GM19438 (cell line): ENCODE data around the gene POTEF.
"Not testable (repeated sequence)": the region's sequence is repeated elsewhere in the genome, so short reads cannot be mapped to it uniquely, and the experiment has no call there.

Source experiments
- ATAC-seq: cut with Tn5 transposase; IDR thresholded peaks from one replicate; pipeline ENCODE4 v1.9.1; 2021; ENCODE audit warnings: low read depth; ENCODE audit not compliant: unreplicated experiment

The POTEF gene

DNA sequence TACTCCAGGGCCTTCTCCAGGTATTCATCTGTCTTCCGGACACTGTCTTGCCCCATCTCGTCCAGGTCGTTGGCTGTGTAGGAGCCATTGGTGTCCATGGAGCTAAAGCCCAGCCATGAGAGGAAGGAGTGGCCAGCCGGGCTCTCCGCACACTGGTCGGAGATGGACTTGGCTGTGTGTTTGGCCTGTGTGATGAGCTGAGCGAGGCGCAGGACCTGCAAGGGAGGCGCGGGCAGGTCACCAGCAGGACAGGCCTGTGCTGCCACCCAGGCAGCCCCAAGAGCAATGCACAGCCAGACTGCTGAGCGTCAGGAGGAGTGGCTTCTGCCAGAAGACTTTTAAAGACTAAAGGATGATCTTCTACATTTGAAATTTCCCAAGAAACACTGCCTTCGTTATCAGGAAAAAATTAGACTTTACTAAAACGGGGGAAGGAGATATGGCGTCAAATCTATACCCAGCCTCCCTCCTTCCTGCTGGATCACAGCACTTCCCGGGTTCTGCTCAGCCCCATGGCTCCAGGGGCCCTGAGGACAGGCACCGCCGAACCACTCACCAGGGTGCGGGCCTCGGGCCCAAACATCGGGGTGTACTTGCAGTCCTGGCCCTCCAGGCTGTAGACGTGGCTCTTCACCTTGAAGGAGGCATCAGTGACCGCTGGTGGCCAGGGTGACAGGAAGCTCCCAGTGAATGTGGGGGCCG is 24.9 kb upstream of the POTEF start:
- not testable (repeated sequence) for ATAC-seq

DNA sequence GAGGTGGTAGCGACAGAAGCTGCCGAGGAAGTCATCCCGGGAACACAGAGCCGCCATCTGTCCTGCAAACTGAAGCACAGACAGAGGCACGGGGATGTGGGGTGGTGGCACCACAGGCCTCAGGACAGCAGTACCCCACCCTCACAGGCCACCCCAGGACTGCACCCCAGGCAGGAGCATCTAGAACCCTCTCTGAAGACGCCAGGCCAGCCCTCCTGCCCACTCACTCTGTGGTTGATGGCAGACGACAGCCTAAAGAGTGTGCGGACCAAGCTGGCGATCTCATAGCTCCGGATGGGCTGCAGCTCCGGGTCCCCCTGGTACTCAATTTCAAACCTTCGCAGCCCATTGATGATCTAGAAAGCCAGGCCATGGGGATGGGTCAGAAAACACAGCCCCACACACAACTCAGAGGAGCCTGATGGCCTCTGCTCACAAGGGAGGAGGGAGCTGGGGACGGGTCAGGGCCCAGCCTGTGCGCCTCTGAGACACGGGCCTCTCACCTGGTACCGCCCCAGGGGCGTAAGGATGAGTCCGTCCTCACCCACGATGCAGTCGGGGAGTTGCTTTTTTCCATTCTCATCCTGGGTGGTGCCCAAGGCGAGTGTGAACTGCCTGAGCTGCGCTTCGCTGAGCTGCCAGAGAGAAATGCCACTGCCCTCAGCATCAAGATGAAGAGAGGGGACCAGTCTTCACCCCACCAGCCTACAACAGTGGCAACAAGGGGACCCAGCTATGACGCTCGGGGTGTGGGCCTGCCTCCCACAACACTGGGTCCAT is 24.0 kb upstream of the POTEF start:
- ATAC-seq, result no peak

DNA sequence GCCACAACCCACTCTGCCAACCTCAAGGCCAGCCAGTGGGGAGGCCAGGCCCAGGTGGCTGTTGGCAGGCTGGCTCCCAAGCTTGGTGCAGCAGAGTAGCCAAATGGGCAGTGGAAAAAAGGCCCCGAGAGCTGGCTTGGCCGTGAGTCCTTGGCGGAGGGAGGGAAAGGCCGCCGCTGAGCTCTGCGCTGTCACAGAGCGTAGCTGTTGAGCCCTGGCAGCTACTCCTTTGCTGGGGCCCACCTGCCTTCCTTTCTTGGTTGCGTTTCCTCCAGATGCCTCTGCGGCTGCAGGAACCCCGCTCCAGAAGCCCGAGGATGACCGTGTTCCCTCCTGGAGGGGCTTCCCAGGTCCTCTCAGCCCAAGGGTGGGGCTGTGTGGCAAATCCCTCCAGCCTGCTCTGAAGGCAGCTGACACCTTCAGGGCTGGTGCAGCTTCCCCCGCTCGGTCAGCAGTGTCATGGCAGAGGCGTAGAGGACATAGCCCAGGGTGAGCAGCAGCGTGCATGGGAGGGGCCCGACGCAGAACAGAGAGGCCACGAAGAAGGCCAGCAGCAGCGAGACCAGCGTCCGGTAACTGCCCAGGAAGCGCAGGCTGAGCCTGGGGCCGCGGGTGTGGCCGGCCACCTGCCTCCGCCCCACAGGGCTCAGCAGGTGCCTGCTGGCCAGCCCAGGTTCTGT is 23.3 kb upstream of the POTEF start:
- ATAC-seq, result not testable (repeated sequence)

DNA sequence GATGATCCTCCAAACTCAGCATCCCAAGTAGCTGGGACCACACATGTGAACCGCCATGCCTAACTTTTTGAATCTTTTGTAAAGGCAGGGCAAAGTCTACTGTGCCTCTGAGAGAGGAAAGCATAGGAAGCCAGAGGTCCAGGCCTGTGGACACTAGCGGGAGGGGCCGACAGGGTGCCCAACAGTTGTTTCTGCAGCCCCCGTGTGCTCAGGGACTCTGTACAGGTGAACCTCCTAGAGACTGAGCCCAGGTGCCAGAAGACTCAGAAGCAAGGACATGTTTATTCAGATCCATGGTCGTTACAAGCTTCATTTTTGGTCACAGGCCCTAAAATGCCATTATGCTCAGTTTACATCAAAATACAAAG is 22.1 kb upstream of the POTEF start:
- not testable (repeated sequence) for ATAC-seq

DNA sequence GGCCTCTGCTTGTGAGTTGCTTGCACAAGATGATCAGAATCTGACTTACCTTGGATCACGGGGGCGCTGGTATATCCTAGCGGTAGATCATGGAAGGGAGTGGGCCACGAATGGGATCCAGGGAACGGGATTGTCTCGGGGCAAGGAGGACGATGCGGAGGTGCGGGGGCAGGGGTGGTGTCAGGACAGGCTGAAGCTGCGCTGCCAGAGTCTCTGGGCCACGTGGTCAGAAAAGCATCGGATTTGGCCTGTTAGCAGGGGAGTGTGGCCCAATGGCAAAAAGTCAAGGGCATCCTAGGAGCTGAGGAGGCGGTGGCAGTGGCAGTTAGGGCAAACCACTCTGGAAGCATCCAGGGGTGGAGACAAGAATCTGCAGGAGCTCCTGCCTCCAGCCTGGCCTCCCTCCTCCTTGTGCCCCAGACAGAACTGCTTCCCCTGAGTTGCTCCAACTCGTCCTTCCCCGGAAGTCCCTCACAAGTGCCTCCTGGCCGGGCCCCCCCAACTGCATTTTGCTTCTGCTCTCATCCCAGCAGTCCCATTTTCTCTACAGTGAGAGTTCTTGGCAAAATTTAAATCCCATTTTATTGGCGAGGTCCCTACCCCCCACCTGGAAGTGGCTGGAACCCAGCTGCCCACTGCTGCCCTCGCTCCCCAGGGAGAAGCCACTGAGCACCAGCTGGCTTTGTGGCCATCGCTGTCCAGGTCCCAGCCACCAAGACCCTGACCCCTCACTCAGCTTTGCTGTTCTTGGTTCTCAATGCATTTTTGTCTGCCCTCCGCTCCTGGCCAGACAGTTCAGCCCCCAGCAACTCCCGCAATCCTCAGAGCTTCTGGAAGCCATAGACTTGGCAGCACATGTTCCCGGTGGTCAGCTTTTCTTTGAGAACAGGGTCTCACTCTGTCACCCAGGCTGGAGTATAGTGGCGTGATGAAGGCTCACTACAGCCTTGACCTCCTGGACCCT is 21.4 kb upstream of the POTEF start:
- no peak for ATAC-seq

DNA sequence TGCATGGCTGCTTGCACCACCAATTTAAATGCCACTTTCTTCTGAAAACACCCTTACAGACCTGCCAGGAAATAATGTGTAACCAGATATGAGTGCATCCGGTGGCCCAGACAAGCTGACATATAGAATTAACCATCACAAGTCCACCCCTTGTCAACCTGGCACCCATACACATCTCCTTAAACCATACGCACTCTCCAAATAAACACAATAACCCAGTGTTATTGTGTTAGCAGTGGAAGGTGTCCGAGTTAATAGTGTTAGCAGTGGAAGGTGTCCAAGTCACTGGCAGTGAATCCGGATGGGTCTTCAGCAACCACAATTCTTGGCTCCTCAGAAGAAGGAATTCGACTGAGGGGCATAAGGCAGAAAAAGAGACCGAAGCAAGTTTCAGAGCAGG is 19.5 kb upstream of the POTEF start:
- not testable (repeated sequence) for ATAC-seq

DNA sequence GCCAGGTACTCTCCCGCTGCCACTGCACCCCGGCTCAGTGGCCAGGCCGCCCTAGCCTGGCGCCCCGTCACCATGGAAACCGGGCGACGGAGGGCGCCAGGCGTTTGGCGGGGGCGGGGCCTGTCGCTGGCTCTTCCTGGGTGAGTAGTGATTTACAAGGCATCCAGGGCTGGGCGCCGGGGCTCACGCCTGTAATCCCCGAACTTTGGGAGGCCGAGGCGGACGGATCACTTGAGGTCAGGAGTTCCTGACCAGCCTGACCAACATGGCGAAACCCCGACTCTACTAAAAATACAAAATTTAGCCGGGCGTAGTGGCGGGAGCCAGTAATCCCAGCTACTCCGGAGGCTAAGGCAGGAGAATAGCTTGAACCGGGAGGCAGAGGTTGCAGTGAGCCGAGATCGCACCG is 16.0 kb upstream of the POTEF start, which contains the start of gene CCDC74B:
TSS of gene CCDC74B (minus strand) at position 107 of the 409 bp plus-strand sequence. CDS start 116 bp downstream, outside the sequence.
- peak; percentile 90 for ATAC-seq

DNA sequence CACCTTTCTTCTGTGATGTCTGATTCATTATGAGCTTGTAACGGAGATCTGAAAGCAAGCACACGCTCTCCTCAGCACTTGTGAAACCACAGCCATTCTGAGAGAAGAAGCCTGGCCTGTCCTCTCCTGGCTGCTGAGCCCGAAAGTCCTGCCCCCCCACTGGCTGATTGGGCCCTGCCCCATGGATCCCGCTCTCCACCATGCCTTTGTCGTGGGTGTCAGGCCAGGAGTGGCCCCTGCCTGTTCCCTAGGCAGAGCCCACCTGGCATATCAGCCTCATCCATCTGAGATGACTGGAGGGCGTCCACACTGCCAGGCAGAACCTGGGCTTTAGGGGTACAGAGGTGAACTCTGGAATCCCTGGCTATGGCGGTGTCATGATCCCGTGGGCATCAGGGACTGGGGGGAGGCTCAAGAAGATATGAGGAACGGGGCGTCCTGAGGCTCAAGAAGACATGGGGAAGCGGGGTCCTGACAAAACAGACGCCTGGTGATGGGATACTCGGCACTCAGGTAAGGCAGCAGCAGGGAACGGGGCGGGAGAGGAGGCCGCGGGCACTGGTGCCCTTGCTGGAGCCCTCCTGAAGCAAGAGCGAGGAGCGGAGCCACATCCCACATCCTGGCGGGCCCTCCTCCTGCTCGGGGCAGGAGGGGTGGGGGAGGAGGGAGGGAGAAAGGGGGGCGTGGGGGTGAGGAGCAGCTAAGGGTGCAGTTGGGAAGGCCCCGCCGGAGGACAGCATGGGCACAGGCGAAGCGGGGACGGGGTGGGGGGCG is 14.4 kb upstream of the POTEF start:
- ATAC-seq, result not testable (repeated sequence)

DNA sequence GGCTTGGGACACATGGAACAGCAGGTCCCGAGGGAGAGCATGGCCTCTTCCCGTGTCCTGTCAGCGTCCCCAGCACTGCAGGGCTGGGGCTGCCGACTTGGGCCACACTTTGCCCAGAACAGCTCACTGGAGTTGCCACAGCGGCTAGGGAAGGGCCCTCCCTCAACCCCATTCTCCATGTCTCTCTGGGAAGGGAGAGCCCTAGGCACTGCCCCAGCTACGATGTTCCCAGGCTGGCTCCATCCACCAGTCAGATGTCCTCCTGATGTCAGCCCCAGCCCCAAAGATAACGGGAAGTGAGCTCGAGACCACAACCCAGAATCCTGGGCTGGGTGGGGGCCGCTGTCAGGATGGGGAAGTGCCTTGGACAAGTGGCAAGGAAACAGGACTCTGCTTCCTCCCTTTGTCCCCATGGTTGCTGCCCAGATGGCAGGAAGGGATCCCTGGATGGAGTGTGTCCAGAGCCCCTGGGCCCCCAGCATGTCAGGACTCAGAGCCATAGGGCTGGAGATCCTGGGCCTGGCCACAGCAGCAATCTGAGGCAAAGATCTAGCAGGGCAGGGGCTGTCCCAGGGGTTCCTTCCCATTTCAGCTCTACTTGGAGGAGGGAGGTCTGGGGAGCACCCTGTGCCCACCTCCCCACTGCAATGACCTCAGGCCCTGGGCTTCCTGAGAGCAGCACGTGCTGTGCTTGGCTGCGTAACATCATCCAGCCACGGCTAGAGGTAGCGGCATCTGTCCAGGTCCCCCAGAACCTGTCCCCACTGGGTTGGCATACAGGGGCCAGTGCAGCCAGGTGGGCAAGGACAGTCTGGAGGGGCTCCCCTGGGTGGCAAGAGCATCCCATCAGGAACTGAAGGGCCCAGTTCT is 13.6 kb upstream of the POTEF start:
- not testable (repeated sequence) for ATAC-seq

DNA sequence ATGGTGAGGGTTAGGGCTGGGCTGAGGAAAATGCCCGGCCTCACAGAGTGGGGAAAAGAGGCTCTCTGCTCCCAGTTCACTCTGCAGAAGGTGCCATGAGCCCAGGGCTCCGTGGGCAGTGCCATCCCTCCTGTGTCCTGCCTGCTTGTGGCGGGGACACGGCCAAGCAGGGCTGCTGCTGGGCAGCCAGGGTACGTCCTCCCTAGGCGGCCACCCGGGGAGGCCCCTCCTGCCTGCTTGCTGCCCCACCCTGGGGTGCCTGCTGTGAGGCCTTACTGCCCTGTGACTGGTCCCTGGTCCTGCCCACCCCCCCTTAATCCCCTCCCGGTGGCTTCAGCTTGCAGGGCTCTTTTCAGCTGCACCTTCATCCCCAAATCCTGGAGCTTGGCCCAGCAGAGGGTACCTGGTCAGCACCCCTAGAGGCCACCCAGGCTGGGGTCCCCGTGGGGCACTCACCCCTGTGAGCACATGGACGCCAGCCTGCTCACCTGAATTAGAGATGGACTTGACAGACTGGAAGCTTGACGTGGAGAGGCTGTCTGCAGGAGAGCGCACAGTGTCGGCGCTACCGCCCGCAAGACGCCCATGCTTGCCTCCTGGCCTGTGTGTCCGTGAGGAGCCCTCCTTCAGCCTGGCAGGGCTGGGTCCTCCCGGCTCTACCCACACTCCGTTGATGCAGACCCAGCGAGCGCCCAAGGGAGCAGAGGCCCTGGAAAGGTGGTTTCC is 12.8 kb upstream of the POTEF start:
- ATAC-seq, result not testable (repeated sequence)

DNA sequence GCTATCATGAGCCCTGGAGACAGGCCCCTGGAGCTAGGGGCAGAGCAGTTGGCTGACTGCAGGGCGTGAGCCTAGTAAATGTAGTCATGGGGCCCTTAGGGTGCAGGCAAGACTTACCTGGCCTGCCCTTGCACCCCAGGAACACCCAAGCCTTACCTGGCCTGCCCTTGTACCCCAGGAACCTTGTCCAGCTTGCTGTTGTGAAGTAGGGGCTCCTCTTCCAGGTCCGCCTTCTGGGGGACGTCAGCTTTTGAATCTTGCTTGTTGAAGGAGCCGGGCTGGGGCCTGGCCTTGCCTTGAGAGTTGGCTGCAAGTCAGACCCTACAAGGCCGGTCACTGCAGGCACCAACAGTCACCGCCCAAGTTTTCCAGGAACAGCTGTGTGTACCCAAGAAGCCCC is 12.0 kb upstream of the POTEF start:
- ATAC-seq, result not testable (repeated sequence)

DNA sequence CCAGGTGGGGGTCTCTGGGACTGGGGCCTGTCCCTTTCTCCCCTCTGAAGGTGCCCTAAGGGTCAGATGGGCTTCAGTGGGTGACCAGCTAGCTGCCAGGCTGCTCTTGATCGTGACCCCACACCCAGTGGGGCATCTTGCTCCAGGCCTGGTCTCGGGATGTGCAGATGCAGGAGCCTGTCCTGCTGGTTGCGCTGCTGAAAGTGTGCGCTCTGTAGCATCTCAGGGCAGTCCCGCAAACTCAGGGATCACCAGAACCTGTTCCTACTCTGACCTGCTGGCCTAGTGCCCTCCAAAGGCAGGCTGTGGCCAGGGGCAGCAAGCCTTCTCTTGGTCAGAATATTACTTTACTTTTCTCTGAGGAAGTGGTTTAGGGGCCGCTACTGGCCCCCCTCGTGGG is 11.5 kb upstream of the POTEF start:
- ATAC-seq, result not testable (repeated sequence)

DNA sequence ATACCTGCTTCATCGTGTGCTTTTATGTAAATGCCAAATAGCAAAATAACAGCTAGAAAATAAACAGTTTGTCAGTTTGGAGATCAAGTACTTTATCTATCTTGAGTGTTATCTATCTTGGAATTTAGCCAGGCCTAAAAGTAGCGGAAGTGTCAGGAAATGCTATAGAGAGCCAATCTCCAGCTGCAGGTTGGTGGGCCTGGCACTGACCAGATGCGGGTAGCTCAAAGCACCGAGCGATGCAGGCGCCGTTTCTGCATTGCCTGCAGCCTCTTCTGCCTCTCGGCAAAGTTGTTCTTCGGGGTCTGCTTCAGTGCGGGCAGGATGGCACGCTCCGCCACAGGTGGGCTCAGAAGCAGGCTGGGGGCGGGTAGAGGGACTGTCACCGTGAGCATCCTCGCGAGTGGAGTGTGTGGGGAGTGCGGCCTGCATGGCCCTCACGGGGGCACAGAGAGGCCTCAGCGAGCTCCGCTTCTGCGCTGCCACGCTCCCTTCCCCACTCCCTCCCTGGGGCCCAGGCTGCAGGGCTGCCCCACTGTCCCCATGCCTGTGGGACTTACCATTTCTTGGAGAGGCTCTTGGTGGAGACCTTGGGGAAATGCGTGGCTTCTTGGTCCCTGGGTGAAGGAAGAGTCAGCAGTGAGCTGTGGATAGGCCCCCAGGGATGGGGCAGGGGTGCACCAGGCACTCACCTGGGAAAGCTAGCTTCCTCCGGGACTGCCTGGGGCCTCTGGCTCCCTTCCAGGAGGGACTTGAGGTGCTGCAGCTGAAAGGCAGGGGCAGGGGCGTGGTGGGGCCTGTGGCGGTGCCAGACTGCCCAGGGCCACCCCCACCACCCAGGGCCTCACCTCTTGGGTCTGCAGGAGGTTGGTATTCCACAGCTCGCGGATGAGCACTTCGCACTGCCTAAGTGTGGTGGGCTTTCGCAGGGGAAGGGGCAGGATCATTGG is 10.6 kb upstream of the POTEF start:
- not testable (repeated sequence) for ATAC-seq

DNA sequence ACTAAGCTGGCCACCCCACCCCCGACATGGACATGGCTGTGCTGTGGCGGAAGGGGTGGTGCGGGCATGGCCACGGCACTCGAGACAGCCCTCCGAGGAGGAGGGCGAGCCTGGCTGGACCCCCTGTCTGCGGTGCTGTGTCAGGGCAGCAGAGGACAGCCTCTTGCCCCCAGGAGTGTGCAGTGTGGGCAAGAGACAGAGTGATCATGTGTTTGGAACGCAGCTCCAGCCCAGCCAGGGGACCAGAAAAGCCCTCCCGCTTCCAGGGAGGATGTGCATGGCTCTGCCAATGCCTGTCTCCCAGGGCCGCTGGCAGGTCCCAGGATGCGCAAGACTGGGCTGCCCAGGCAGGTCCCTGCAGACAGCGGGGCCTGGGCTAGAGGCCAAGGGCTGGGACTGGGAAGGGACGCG is 9.8 kb upstream of the POTEF start:
- ATAC-seq, result not testable (repeated sequence)

DNA sequence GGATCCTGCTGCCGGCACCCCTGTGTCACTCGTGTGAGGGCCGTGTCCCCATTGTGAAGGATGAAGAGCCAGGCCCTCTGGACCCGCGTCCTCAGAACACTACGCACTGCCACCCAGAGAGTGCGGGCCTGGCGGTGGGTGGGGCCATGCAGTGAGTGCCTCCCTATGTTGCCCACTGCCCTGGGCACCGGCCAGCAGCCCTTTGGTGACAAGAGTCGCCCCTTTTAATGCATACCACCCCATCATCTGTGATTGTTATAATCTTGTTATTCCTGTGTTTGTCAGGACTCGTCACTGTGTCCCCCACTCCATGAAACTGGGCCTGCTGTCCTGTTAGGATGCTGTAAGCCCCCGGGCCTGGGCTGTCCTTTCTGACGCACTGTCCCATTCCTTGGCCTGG is 9.3 kb upstream of the POTEF start:
- ATAC-seq, result not testable (repeated sequence)

DNA sequence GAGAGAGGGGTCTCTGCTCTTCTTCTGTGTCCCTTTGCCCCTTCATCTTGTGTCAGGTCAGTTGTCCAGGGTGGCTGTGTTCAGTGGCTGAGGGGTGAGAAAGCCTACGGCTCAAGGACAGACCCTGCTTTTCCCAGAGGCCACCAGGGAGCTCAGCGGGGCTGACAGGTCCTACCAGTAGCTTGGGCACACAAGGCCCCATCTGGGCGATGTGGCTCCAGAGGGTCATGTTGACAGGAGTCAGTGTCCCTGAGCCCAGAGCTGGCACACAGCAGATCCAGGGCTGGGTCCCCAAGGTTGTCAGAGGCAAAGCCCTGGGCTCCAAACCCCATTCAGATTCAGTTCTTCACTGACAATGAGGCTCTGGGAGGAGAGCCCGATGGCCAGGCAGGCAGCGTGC is 8.1 kb upstream of the POTEF start:
- ATAC-seq, result not testable (repeated sequence)

DNA sequence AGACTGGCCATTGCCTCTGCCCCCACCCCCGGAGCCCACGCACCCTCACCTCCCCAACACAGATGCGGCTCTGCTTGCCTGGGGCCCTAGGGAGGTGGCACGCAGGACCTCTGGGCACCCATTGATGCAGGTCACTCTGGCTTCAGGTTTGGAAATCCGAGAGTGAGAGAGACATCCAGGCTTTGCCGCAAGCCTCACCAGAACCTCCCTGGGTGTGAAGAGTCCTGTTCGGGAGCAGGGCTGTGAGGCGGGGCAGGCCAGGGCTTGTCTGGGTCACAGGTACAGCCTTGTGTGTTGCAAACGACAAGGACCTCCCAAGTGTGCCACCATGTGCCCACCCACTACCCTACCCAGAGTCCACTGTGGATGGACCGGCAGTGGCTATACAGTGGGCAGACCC is 7.5 kb upstream of the POTEF start:
- not testable (repeated sequence) for ATAC-seq
